GM06990 (cell line): ENCODE measurements around the gene ELOVL7.
"Not testable (repeated sequence)": the region's sequence is repeated elsewhere in the genome, so short reads cannot be mapped to it uniquely, and the experiment has no call there.

Source experiments
- DNase-seq: peaks from one replicate; pipeline ENCODE4 v3.0.0-alpha.2; 2011; ENCODE audit not compliant: insufficient read length; ENCODE audit errors: extremely low read depth
- H3K27me3 ChIP-seq: replicated peaks from 2 replicates; pipeline ENCODE4 v1.6.0; 2011; ENCODE audit warnings: low read length; ENCODE audit not compliant: control insufficient read depth, insufficient read depth
- H3K36me3 ChIP-seq: 2 replicates; pipeline ENCODE4 v1.5.1; 2011; ENCODE audit warnings: low read length; ENCODE audit not compliant: control insufficient read depth, insufficient read depth
- H3K4me3 ChIP-seq: replicated peaks from 2 replicates; pipeline ENCODE4 v1.5.1; 2011; ENCODE audit warnings: low read depth, mild to moderate bottlenecking, control low read depth, low read length
- CTCF ChIP-seq: IDR thresholded peaks from 2 replicates; pipeline ENCODE4 v1.5.1; 2011; ENCODE audit warnings: low read length, control low read depth, mild to moderate bottlenecking, inconsistent platforms; ENCODE audit not compliant: insufficient read depth, poor library complexity, severe bottlenecking

The ELOVL7 gene

GRCh38 chr5:60887096-60887495 is 43.0 kb upstream of the ELOVL7 start:
- Histone ChIP-seq H3K36me3 (no peaks in the 10 kb centered on the region; the same call in 1 of the 2 replicates), H3K4me3 (no peak overlapping the region), H3K27me3 (no peaks in the 10 kb centered on the region)
- no peak for DNase-seq
- no peak for TF ChIP-seq CTCF

GRCh38 chr5:60886158-60886557 is 42.1 kb upstream of the ELOVL7 start:
- Histone ChIP-seq H3K27me3 (no peaks in the 10 kb centered on the region), H3K36me3 (no peaks in the 10 kb centered on the region; the same call in 1 of the 2 replicates), H3K4me3 (no peak overlapping the region)
- TF ChIP-seq CTCF: no peak
- no peak for DNase-seq

GRCh38 chr5:60883229-60883628 is 39.2 kb upstream of the ELOVL7 start:
- no peak overlapping the region for H3K4me3 ChIP-seq
- no peaks in the 10 kb centered on the region for H3K36me3 ChIP-seq
- no peak for DNase-seq
- no peaks in the 10 kb centered on the region for H3K27me3 ChIP-seq
- TF ChIP-seq CTCF: peak; percentile 46

- no peak for DNase-seq
- no peak for TF ChIP-seq CTCF
- Histone ChIP-seq H3K4me3 (no peak overlapping the region), H3K36me3 (no peaks in the 10 kb centered on the region), H3K27me3 (no peaks in the 10 kb centered on the region)
Measured at GRCh38 chr5:60872892-60873291, 28.8 kb upstream of the ELOVL7 start.

GRCh38 chr5:60870857-60871256 is 26.8 kb upstream of the ELOVL7 start:
- no peak for TF ChIP-seq CTCF
- H3K36me3 ChIP-seq: no peaks in the 10 kb centered on the region
- H3K4me3 ChIP-seq: no peak overlapping the region
- no peak for DNase-seq
- H3K27me3 ChIP-seq: no peaks in the 10 kb centered on the region

- H3K36me3 ChIP-seq, H3K27me3 ChIP-seq, DNase-seq, H3K4me3 ChIP-seq: not testable (repeated sequence)
Measured at GRCh38 chr5:60860572-60860971, 16.5 kb upstream of the ELOVL7 start.
